NCI-H1417 (cell line): ENCODE measurements around the gene ZBTB16.
A peak's percentile ranks its signal among the peaks of the same experiment; 100 is the strongest.

Source experiments
- DNase-seq, 3 experiments: peaks; one replicate each; lab custom pipeline; 2025; lab: John Stamatoyannopoulos, UW

ZBTB16 gene

GRCh38 chr11:114106047-114106446 lies 46.5 kb downstream of the ZBTB16 start:
- DNase-seq = no peak

- no peak for DNase-seq
Observed at GRCh38 chr11:114106986-114107385, 47.5 kb downstream of the ZBTB16 start.

GRCh38 chr11:114108501-114109205 lies 49.1 kb downstream of the ZBTB16 start:
- no peak for DNase-seq

- DNase-seq = no peak
Observed at GRCh38 chr11:114109206-114110090, 49.9 kb downstream of the ZBTB16 start.

GRCh38 chr11:114110123-114110522 lies 50.6 kb downstream of the ZBTB16 start:
- no peak for DNase-seq

- no peak for DNase-seq
Observed at GRCh38 chr11:114110952-114111947, 51.7 kb downstream of the ZBTB16 start.

- peak in 2 of 3 experiments; percentile 12 to 43 for DNase-seq
Observed at GRCh38 chr11:114115451-114115928, 56.0 kb downstream of the ZBTB16 start.

GRCh38 chr11:114116357-114116756 lies 56.8 kb downstream of the ZBTB16 start:
- no peak for DNase-seq

GRCh38 chr11:114116800-114117199 lies 57.3 kb downstream of the ZBTB16 start:
- DNase-seq = no peak

GRCh38 chr11:114120606-114121005 lies 61.1 kb downstream of the ZBTB16 start:
- DNase-seq = no peak

- no peak for DNase-seq
Observed at GRCh38 chr11:114121138-114121537, 61.6 kb downstream of the ZBTB16 start.

GRCh38 chr11:114121804-114122504 lies 62.4 kb downstream of the ZBTB16 start:
- no peak for DNase-seq

GRCh38 chr11:114122686-114123085 lies 63.2 kb downstream of the ZBTB16 start:
- no peak for DNase-seq

- DNase-seq = peak in 1 of 3 experiments; percentile 10
Observed at GRCh38 chr11:114123692-114124330, 64.3 kb downstream of the ZBTB16 start.

- DNase-seq = no peak
Observed at GRCh38 chr11:114124601-114125144, 65.2 kb downstream of the ZBTB16 start.

- no peak for DNase-seq
Observed at GRCh38 chr11:114125531-114125930, 66.0 kb downstream of the ZBTB16 start.

GRCh38 chr11:114125959-114126358 lies 66.4 kb downstream of the ZBTB16 start:
- no peak for DNase-seq

GRCh38 chr11:114128399-114128798 lies 68.9 kb downstream of the ZBTB16 start:
- DNase-seq = peak in 1 of 3 experiments; percentile 57

- DNase-seq = peak in 2 of 3 experiments; percentile 42 to 68
Observed at GRCh38 chr11:114129142-114129541, 69.6 kb downstream of the ZBTB16 start.

GRCh38 chr11:114129699-114130098 lies 70.2 kb downstream of the ZBTB16 start:
- no peak for DNase-seq
